HG03558 (cell line): ENCODE data around the gene DLX6.

Experiments used
- ATAC-seq: cut with Tn5 transposase; IDR thresholded peaks from one replicate; pipeline ENCODE4 v1.9.1; 2021; ENCODE audit warnings: moderate number of reproducible peaks; ENCODE audit not compliant: unreplicated experiment; ENCODE audit errors: extremely low read depth

The DLX6 gene

DNA sequence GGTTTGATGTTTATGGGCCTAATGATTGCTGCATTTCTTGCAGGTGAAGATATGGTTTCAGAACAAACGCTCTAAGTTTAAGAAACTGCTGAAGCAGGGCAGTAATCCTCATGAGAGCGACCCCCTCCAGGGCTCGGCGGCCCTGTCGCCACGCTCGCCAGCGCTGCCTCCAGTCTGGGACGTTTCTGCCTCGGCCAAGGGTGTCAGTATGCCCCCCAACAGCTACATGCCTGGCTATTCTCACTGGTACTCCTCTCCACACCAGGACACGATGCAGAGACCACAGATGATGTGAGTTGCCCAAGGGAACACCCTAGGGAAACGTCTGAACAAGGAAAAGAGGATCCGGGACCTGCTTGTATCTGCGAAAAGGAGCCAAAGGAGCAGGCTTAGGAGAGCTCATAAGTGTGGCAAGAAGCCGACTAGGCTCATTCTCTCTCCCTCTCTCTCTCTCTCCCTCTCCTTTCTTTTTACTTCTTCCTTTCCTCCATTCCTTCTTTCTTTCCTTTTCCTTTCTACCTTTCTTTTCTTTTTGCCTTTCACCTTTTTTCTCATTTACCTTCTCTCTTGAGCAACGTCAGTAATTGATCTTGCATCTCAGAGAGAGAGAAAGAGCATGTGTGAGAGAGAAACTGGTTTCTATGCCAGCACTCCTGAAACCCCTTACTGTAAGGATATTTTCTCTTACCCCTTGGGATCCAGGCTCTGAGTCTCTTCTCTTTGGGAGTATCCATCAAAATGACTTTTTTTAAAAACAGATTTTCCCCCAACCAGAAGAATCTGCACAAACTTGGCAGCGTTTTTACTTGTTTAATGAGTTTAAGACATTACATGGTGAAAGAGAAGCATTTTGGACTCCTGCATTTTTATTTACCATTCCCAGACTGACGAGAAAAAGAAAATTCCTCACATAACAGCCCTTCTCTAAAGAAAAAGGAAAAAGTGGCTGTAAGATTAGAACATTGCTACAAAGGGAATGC is 4.7 kb downstream of the DLX6 start:
- no peak for ATAC-seq

DNA sequence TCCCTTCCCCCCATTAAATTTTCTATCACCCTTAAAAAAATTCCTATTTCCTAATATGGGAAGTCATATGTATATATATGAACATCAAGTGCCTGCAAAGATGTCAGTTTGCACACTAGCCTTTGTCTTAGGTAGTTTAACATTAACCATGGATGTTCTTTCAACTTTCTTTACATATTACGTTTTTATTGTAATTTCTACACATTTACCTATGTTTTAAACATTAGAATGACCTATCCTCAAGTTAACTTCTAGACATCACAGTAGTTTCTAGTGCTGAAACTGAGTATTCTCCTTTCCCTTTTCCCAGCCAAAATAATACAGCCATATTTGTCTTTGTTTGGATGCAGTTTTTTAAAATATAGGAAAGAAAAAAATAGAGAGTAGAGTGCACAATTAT is 5.8 kb downstream of the DLX6 start:
- ATAC-seq: no peak

DNA sequence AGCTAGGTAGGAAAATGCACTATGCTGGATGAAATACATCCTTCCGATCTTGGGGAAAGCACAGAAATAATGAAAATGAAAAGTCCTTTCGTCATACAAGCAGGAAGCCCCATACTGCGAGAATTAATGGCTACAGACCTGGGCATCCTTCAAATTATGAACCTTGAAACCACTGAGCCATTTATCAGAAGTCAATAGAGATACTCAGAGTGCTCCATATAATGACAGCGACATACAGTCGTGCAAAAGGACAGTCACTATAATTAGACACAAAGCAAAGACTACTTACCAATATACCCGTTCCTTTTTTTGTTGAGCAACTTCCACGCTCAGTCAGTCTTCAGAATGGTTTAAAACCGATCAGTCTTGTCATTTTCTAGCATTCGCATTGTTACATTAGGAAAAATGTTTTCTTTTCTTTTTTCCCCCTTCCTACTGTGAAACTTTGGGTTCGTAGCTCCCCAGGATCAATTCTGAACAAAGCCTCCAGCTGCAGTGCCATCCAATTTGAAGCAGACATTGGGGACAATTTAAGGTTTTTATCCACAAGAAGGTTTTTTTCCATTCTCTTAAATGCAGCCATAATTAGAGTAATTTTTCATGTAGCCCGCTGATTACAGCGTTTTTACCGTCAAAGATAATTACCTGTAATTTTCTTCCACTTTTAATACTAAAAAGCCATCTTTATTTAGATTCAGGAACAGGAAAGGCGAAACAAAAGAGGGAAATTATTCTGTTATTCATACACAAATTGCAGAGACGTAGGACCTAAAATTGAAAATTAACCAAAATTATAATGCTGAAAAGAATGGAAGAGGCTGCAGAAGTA is 6.4 kb downstream of the DLX6 start:
- ATAC-seq: no peak

DNA sequence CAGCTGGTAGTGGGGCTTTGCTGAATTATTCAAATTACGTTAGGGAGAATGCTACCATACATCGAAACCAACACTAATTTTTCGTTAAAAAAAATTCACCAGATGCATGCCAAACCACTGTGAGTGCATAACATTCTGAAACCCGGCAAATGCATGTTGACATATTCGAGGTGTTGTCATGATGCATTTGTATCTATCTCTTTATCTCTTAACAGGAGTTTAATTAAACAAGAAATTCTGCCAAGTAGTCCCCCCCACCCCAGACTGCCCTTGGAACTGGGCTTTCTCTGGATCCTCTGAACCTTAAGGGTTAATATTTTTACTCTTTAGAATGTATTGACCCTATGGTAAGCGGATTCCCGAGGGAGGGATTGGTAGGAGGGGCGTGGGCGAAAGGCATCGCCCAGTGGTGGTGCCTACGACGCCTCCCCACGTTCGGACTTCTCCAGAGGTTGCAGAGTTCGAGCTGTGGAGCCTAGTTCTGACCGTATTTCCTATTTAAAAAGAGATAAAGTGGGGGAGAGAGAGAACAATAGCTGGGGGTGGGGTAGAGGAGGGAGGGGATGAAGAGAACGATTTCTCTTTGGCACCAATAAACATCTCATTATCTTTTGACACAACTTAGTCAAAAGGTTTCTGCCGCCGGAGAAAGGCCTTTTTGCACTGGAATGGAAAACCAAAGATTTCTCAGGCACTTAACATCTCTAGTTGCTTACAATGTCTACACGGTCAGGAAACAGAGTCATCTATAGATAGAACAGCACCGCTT is 7.2 kb downstream of the DLX6 start:
- no peak for ATAC-seq

DNA sequence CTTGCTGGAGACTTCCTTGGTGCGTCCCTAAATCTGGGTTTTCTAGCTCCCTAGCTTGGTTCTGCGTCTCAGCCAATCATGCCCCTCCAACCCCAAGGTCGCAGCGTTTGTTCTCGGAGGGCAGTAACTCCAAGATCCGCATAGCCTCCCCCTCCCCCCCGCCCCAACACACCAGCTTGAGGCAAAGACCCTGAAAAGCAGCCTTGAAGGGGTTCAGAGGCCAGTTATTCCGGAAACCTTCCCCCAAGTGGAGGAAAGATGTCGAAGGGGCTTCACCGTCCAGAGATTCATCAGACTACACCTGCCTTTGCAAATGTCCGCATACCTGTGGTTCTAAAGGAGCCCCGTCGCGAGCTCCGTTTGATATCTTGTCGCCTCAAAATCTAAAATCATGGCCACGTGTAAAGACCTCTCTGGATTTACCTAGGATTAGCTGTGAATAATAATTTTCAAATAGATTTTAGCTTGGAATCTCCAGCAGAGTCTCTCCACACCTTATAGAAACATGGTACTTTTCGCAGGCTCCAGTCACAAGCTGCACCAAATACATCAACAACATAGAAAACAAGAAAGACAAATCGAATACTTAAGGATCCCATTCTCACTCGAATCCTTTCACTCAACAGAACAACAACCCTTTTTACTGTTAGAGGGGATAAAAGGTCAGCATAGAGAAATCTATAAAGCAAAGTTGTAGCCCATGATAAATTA is 7.9 kb downstream of the DLX6 start:
- ATAC-seq: no peak

DNA sequence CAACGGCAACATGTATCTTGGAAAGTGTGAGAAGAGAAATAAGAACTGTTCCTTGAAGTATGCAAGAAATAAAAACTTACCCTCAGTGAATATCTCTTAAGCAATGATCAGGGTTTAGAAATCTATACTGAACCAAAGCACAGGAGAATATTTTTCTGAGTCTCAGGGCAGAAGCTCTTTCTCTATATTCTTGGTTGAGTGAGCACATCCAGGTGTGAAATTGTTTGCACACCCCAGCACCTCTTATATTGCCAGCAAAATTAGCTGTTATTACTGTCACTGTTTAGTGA is 8.4 kb downstream of the DLX6 start:
- no peak for ATAC-seq

DNA sequence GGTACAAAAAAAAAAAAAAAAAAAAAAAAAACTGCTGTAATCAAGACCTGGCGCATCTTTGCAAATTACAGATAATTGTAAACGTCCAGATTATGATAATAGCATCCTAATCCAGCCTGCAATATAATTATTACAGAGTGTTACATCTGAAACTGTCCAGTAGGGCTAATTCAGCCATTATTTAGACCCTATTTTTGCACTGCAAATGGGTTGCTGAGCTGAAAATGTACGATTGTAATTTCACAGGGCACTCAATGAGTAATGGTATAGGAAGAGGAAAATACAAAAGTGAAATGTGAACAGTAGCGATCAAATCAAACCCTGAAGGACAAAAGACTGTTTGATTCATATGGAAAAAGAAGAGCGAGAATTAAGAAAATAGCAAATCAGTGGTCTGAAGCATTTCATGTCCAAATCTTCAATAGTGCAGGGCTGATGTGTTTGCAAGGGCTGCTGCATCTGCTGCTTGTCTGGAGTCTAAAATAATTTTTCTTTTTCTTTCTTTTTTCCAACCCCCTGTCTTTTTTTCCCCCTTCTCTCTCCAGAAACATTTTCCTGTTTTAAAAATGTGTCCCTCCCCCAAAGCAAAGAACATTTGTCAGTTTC is 8.9 kb downstream of the DLX6 start:
- ATAC-seq: no peak

DNA sequence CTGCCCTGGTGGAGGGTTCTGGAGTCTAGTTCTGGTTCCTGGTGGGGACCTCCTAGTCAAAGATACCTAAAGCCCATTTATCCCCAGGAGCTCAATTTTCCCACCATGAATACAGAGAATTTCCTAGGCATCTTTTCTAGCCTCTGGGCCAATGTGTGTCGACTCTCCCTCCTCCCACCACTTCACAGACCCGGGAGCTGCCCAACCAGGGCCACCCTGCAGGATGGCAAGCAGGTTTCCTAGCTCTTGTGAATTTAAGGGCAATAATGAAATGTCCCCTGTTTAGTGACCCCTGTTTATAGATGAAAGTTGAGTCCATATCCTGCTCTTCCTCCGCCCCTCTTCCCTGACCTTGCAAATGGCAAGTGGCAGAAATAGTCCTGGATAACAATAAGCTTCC is 9.9 kb downstream of the DLX6 start:
- ATAC-seq: no peak

DNA sequence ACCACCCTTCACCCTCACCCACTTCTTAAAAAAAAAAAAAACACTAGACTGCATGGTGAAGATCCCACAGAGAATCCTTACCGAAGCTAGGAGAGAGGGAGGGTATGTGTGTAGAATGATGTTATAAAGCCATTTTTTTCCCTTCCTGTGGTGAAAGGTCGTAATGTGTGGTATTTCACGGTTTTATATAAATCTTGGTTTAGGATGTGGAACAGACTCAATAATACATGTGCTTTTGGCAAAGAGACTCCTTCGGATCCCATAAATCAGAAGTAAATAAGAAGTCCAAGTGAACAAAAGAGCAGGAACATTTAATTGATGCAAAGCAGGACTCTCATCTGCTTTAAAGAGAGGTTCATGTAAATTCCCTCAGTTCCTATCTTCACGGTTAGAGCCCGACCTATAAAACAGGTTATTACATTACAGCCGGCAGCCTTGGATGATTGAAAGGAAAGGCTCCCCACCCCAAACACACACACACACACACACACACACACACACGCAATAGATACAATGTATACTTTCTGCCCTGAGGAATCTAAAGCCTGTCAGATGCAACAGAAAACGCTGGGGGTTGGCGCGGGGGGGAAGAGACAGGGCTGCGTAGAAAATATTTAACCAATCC is 10.5 kb downstream of the DLX6 start:
- no peak for ATAC-seq

DNA sequence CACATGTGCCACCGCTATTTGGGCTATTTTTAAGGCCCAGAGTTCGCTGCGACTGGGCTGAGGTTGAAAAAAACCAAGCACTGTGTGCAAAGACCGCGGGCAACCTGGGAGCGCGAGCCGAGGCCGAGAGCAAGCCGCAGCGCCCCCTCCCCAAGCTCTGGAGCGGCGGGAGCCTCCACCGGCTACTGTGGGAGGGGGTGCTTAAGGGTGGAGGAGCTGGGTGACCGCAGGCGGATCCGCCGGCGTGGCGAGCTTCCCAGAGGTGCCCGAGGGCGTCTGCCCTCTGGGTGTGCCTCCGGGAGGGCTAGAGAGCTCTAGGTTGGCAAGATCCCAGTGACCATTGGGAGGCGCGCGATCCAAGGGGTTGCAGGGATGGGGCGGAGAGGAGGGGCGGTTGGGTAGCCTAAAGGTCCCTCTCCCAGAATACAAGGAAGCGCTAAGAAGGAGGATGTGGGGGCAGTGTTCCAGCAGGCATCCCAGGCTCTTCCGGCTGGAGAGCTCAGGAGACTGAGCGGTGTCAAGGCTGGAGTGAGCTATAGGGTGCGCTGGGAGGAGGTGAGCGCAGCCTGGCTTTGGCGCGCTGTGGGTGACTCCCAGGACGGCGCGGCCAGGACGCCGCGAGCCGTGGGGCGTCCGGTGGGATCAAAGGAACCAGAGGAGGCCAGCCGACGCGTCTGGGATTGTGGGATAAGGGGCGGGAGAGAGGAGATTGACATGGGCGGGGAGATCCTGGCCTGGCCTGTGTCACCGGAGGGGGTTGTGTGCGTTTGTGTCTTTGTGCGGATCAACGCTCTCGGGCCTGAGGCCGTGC is 11.2 kb downstream of the DLX6 start:
- ATAC-seq: no peak

DNA sequence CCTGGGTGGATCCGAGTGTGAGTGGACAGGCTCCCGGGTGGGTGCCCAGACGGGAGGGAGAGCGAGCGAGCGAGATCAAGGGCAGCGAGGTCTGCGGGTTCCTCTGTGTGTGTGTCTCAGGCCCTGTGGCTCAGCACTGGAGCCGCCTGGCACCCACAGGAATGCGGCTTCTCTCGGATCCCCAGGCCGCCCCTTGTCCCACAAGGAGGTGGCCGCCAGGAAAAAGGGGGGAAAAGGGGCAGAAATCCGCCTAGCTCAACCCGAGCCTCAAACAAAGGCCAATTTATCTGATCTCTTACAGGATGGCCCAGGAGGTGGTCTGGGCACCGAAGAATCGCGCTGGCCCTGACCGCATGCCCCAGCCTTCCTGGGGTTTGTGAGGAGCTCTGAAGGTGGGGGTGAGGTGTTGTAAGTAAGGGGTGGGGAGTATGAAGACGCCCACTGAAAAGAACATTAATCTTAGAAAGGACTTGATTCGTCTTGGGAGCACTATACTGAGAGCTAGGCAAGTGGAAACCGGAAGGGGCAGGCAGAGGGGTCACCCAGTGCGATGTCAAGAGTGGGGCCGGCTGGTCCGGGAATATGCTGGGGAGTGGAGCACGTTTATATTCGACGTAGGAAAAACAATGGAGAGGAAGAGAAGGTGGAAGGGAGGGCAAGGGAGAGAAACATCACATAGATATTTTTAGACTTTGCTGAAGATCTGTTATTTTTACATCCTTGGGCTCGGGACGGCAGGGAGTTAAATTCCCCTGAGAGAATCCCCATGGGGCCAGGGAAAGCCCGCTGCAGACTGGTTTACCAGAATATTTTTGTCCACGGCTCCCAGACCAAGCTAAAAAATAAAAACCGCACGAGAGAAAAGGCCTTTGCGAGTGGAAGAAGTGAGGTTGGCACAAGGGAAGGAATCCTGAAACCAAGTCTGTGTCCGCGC is 12.1 kb downstream of the DLX6 start:
- no peak for ATAC-seq

DNA sequence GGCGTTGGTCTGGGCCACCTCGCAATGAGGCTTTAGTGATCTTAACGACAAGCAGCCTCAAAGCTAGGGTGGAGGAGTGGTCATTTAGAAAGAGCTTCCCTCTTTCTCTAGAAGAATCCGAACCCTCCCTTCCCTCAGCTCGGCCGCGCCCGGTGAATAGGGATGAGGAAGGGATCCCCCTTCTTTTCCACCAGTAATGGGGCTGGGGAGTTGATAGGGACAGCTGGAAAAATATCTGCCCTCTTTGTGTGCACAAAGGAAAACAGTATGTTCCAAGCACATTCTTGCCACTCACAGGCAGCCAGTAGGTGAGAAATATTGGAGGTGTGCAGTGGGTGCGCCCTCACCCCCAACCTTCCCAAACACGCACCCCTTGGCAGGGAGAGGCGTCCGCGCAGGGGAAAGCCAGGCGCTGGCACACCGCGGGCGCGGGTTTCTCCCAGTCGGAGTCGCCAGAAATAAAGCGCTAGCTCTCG is 12.8 kb downstream of the DLX6 start:
- ATAC-seq: no peak

DNA sequence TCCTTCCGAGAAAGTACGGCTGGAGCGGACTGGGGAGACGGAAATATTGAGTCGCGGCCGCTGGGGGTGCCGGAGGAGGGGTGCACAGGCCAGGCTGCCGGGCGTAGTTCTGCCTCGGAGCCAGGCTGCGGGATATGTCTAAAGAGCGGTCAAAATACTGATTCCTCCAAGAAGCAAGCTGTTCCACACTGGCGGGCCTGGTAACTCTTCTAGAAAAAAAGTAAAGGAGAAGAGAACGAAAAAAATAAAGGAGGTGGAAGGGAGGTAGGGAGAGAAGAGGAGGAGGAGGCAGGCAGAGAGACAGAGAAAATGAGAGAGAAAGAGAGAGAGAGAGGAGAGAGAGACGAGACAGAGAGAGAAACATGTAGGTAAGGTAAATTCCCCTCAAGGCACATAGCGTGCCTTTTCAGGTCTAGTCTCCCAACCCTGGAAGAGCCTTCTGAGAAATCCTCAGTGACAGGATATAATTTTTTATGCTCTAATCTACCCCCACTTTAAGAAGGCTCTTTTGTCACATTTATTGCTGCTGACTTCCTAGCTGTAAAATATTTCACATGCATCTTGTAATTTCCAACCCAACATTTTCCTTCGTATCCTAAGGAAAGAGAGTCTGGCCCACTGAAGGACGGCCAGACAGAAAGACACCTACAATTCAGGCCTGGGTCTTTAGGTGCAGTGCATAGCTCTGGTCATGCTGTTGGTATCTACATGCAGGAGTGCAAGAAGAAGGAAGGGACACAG is 13.6 kb downstream of the DLX6 start:
- no peak for ATAC-seq

DNA sequence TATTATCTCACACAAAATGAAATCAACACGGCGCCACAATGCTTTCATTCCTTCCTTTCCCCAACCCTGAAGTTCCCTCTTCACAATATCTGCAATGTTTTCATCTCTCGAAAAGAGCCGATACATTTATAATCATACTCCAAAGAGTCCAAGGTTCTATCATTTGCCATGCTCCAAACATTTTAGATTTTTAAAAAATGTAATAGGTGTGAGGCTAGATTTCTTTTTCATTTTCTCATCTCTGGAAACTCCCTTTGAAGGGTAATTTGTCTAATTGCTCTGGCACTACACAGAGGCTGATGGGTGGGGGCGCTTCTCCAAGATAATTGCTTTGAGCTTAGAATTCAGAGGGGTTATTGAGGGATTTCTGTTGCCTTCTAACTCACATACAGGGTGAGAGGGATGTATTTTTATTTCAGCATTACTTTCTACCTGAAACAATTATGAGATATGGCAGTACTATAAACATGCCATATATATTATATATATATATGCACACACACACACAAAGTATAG is 14.4 kb downstream of the DLX6 start:
- no peak for ATAC-seq

DNA sequence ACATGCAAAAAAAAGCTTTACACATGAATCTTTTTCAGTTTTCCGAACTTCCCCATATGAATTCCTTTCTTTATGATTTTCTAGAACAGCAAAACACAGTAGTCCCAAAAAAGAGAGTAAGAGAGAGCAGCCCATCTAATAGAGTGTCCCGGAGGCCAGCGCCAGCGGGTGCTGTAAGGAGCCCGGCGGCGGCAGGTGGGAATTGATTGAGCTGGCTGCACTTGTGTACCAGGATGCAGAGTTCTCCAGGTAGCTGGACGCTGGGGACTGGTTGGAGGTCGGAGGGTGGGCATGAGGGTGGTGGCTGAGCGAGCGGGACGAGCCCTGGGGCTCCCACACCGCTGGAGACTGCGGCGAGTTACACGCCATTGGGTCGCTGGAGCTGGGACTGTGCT is 15.2 kb downstream of the DLX6 start:
- no peak for ATAC-seq

DNA sequence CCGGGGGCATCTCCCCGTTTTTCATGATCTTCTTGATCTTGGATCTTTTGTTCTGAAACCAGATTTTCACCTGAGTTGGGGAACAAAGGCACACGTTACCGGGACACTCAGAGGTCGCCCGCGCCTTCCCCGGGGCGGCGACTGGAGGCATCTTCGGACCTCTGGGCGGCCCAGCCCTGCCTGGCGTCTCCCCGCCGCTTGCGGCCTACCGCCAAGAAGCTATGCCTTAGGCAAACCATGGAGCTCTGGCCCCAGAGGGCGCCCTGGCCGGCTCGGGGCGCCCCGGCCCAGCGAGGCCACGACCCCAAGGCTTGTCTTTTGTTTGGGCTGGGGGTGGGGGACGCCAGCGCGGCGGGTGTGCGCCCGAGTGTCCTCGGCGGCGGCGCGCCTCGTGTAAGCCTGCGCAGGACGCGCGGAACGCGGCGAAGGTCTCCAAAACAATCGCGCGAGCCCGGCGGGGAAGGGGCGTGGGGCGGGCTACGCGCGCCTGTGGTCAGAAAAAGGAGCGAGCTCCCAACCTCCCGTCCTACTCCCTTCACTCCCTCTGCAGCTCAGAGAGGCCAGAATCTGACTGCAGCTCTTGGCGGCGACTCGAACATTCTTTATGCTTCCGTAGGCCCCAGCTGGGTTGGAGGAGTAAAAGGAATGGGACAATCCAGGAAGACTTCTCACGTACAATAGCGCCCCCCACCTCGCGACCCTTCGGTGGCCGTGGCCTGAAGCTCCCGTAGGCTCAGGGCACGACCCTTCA is 15.8 kb downstream of the DLX6 start:
- no peak for ATAC-seq
